GM12878 (cell line): ENCODE results near the gene DNAJB5. TPM values are rescaled to one million over a fixed set of nuclear protein-coding genes. Genes with fewer than 3 reads are reported as not detected.

Experiments used
- ATAC-seq: fragments of 200-7000 bp; cut with Tn5 transposase; 3 replicates; pipeline ENCODE4 v1.9.1; 2020; ENCODE audit warnings: mild to moderate bottlenecking, moderate library complexity
- BruUV-seq: library from RNA; stranded (reverse); fragments of 400-500 nt; replicated peaks from 2 replicates; lab custom pipeline; 2021; lab: Mats Ljungman, UMichigan
- CTCF ChIA-PET: fragments of 300-600 bp; sonication (Branson Sonifier 250); formaldehyde crosslinking; extraction: SDS; loops from one replicate; lab custom pipeline; 2021; ENCODE audit warnings: inconsistent platforms; lab: Yijun Ruan, JAX
- POLR2A ChIA-PET: fragments of 350-600 bp; formaldehyde crosslinking; extraction: SDS; loops from one replicate; lab custom pipeline; 2021; ENCODE audit warnings: inconsistent platforms; lab: Charles Lee
- RAD21 ChIA-PET: fragments of 300-600 bp; sonication (Branson Sonifier 250); formaldehyde crosslinking; loops from one replicate; lab custom pipeline; 2023; ENCODE audit warnings: antibody characterized with exemption; ENCODE audit not compliant: unreplicated experiment; lab: Charles Lee
- SMC1A ChIA-PET: fragments of 300-600 bp; sonication (Branson Sonifier 250); formaldehyde crosslinking; loops from one replicate; lab custom pipeline; 2023; ENCODE audit not compliant: unreplicated experiment, uncharacterized antibody; lab: Charles Lee
- DNase-seq: peaks from one replicate; pipeline ENCODE4 v3.0.0-alpha.2; 2011; ENCODE audit warnings: low read depth, low spot score
- FAIRE-seq: peaks from 3 replicates; lab custom pipeline; 2011; peaks lifted over from hg19 to GRCh38; lab: Jason Lieb, UNC
- H2AFZ ChIP-seq: 2 replicates; pipeline ENCODE4 v1.6.0; 2011; ENCODE audit warnings: low read depth, low read length, control low read depth; ENCODE audit not compliant: control insufficient read depth
- H3K27ac ChIP-seq: 2 replicates; pipeline ENCODE4 v1.5.1; 2011; ENCODE audit warnings: control low read depth; ENCODE audit not compliant: control insufficient read depth, insufficient read depth
- H3K27me3 ChIP-seq, 2 experiments: replicated peaks in 1 of 2; 2 replicates each; pipeline versions ENCODE4 v1.6.0 to v1.6.1; 2011; ENCODE audit warnings: low read length in 1 of 2; ENCODE audit not compliant: control insufficient read depth in 2 of 2, insufficient read depth in 2 of 2
- H3K36me3 ChIP-seq, 2 experiments: 2 replicates each; pipeline ENCODE4 v1.5.1; 2011; ENCODE audit warnings: low read length in 1 of 2; ENCODE audit not compliant: control insufficient read depth in 2 of 2, insufficient read depth in 2 of 2
- H3K4me1 ChIP-seq: 2 replicates; pipeline ENCODE4 v1.6.1; 2011; ENCODE audit warnings: mild to moderate bottlenecking, low read length, moderate library complexity, mixed read lengths; ENCODE audit not compliant: control insufficient read depth, insufficient read depth
- H3K4me2 ChIP-seq: 2 replicates; pipeline ENCODE4 v1.6.0; 2011; ENCODE audit warnings: control low read depth; ENCODE audit not compliant: control insufficient read depth, insufficient read depth
- H3K4me3 ChIP-seq: fragments of 200-600 bp; sonication (generic); 2 replicates; pipeline ENCODE4 v1.5.1; 2016
- H3K79me2 ChIP-seq: 2 replicates; pipeline ENCODE4 v1.6.0; 2011; ENCODE audit warnings: low read length; ENCODE audit not compliant: control insufficient read depth, insufficient read depth
- H3K9ac ChIP-seq: 2 replicates; pipeline ENCODE4 v1.8.0; 2011; ENCODE audit warnings: low read length, control low read depth, mixed read lengths; ENCODE audit not compliant: control insufficient read depth, insufficient read depth
- H3K9me3 ChIP-seq: replicated peaks from 3 replicates; pipeline ENCODE4 v1.5.1; 2011; ENCODE audit warnings: mild to moderate bottlenecking, low read length; ENCODE audit not compliant: control insufficient read depth, insufficient read depth
- H4K20me1 ChIP-seq: 2 replicates; pipeline ENCODE4 v1.6.0; 2011; ENCODE audit not compliant: control insufficient read depth, insufficient read depth
- ASH2L ChIP-seq: fragments of 300-600, 200-600 bp; sonication (generic); IDR thresholded peaks from 2 replicates; pipeline ENCODE4 v1.6.1; 2017; ENCODE audit warnings: low read depth, mild to moderate bottlenecking, borderline replicate concordance
- CTCF ChIP-seq, 3 experiments: IDR thresholded peaks in 2 of 3; conservative IDR thresholded peaks in 1 of 3; 2 replicates each; pipeline ENCODE4 v1.5.1; 2011; ENCODE audit warnings: low read depth in 3 of 3, low read length in 3 of 3, mild to moderate bottlenecking in 3 of 3, control low read depth in 2 of 3, moderate library complexity in 2 of 3, inconsistent platforms in 1 of 3, mixed read lengths in 1 of 3; ENCODE audit not compliant: control insufficient read depth in 2 of 3, insufficient read depth in 1 of 3; ENCODE audit errors: extremely low read depth in 1 of 3
- RAD21 ChIP-seq: IDR thresholded peaks from 2 replicates; pipeline ENCODE4 v1.6.1; 2011; ENCODE audit warnings: mild to moderate bottlenecking, low read depth, low read length, moderate library complexity; ENCODE audit not compliant: insufficient read depth
- SMC3 ChIP-seq: IDR thresholded peaks from 2 replicates; pipeline ENCODE4 v1.6.1; 2011; ENCODE audit warnings: low read length, improper control_type of control experiment, borderline replicate concordance
- YY1 ChIP-seq: IDR thresholded peaks from 2 replicates; pipeline ENCODE4 v1.6.1; 2011; ENCODE audit warnings: low read depth, mild to moderate bottlenecking, low read length
- WGBS: methylation state at CpG from one replicate; pipeline ENCODE4 v1.1.6; 2016; ENCODE audit warnings: low lambda C conversion rate; ENCODE audit not compliant: insufficient replicate concordance, insufficient coverage; ENCODE audit errors: missing lambda C conversion rate; 5-methylcytosine and 5-hydroxymethylcytosine counted together
- in situ Hi-C: fragments of 300-500 bp; cut with MboI; formaldehyde crosslinking; loops from 9 replicates; pipeline ENCODE4 v1.14.3; 2018; ENCODE audit warnings: mixed read lengths
- intact Hi-C: fragments of 100-400 bp; cut with micrococcal nuclease; formaldehyde crosslinking; loops from one replicate; pipeline ENCODE4 v1.14.2; 2022; ENCODE audit not compliant: unreplicated experiment
- polyA plus RNA-seq, 11 experiments: library from polyadenylated mRNA; depleted of rRNA in 4 of 11; unstranded in 6 of 11; stranded (reverse) in 5 of 11; fragments of >200 nt; fragmentation: Nextera tagmentation in 4 of 11; fragmentation: Illumina TruSeq in 1 of 11; extraction: Ambion mirVana in 4 of 11; extraction: Trizol in 1 of 11; gene quantifications; 1 replicate in 1 of 11; 2 replicates in 10 of 11; pipeline versions ENCODE4 v1.2.1 to v1.2.3, GENCODE V29; 2011 to 2016; ENCODE audit warnings: inconsistent platforms in 2 of 11, missing spikeins in 2 of 11, low read depth in 1 of 11
- total RNA-seq, 4 experiments: library from RNA; depleted of rRNA in 3 of 4; stranded (reverse); fragments of >200 nt in 3 of 4; fragmentation: Illumina TruSeq in 1 of 4; extraction: Trizol in 1 of 4; gene quantifications; 2 replicates each; pipeline versions ENCODE4 v1.2.1 to v1.2.3, GENCODE V29; 2013 to 2021

DNAJB5 gene
- total and polyA plus RNA-seq, 10 of the 15 experiments (the other 5 are each of a cell fraction or from before 2014, with no cell fraction given), result 0.92 to 13.3 (median 6.8) TPM

- Histone ChIP-seq H4K20me1 (no peaks in the 10 kb centered on the region), H3K4me1 (peaks cover 39% of the 10 kb centered on the region), H3K79me2 (no peaks in the 10 kb centered on the region), H3K9ac (no peak overlapping the region), H2AFZ (no peak overlapping the region), H3K4me2 (no peak overlapping the region), H3K27ac (no peak overlapping the region), H3K4me3 (no peak overlapping the region), H3K27me3 (no peaks in the 10 kb centered on the region), H3K9me3 (no peaks in the 10 kb centered on the region), H3K36me3 (no peaks in the 10 kb centered on the region)
- peak; percentile 73 for TF ChIP-seq SMC3
- peak; percentile 42; the same call in 1 of the 2 replicates for TF ChIP-seq YY1
- no peak for TF ChIP-seq ASH2L
- peak; percentile 78 for TF ChIP-seq RAD21
- peak; percentile 74 to 91 (median 81) for TF ChIP-seq CTCF (IDR thresholded peaks at IDR 0.05 in 2 of 3, conservative IDR thresholded peaks at IDR 0.05 in 1 of 3; ENCODE audit: control insufficient read depth in 2 of 3, extremely low read depth in 1 of 3, insufficient read depth in 1 of 3, low read depth in 3 of 3, low read length in 3 of 3)
- FAIRE-seq (peak; percentile 74), ATAC-seq (no peak), DNase-seq (no peak)
- WGBS, result 14% methylated on average over 7 of the region's 7 CpGs
- ChIA-PET RAD21 (interaction anchor here (0.6 to 3.1 kb wide), 10 partner anchors 9 to 225 kb away, joined by 3 to 43 read pairs (median 4); partner anchors contain the start of gene VCP), SMC1A (interaction anchor here (0.6 to 3.6 kb wide), 12 partner anchors 9 to 310 kb away, joined by 3 to 54 read pairs (median 6); partner anchors contain the start of gene PIGO), CTCF (interaction anchor here (0.6 to 3.5 kb wide), 33 partner anchors 9 to 1654 kb away, joined by 3 to 86 read pairs (median 4); partner anchors contain the start of genes PIGO and SIGMAR1), POLR2A (interaction anchor here (0.6 kb wide), 1 partner anchor 37 kb away, joined by 3 read pairs; no protein-coding TSS in a partner anchor)
- in situ Hi-C loops, result no loop called here
- intact Hi-C loops, result loop anchor here (1.0 to 5.0 kb wide), 4 partner anchors 67 to 112 kb away; partner anchors contain the start of genes PIGO and VCP
- BruUV-seq, result no TSS peak
Measured at GRCh38 chr9:34985311-34985899, 4.1 kb upstream of the DNAJB5 start.
